Sigmoid colon (tissue), 7 donors: ENCODE results near the gene DCTN1. TPM values are rescaled to one million over a fixed set of nuclear protein-coding genes. Genes with fewer than 3 reads are reported as not detected.

Experiments
- DNase-seq: peaks from one replicate; pipeline ENCODE4 v3.0.0-alpha.2; 2019
- H3K27ac ChIP-seq, 4 donors: fragments of 200-600 bp; sonication (generic); one replicate each; pipeline ENCODE4 v1.5.1; 2016 to 2019; ENCODE audit warnings: mild to moderate bottlenecking in 1 of 4
- H3K27me3 ChIP-seq, 3 donors: fragments of 200-600 bp; sonication (generic); one replicate each; pipeline ENCODE4 v1.5.1; 2019; ENCODE audit warnings: mild to moderate bottlenecking in 1 of 3
- H3K36me3 ChIP-seq, 4 donors: fragments of 200-600 bp; sonication (generic); one replicate each; pipeline ENCODE4 v1.5.1; 2016 to 2019
- H3K4me1 ChIP-seq, 4 donors: fragments of 200-600 bp; sonication (generic); one replicate each; pipeline ENCODE4 v1.5.1; 2017 to 2019
- H3K4me3 ChIP-seq, 4 donors: fragments of 200-600 bp; sonication (generic); one replicate each; pipeline ENCODE4 v1.5.1; 2017 to 2019; ENCODE audit warnings: mild to moderate bottlenecking in 2 of 4, moderate library complexity in 1 of 4
- H3K9me3 ChIP-seq, 4 donors: fragments of 200-600 bp in 3 of 4; sonication (generic) in 3 of 4; one replicate each; pipeline versions ENCODE4 v1.5.1 to v1.6.1; 2013 to 2019
- CTCF ChIP-seq, 4 experiments: fragments of 450-650 bp in 3 of 4; fragments of 200-600 bp in 1 of 4; IDR thresholded peaks; one replicate each; pipeline ENCODE4 v1.5.1; 2016 to 2019; ENCODE audit warnings: antibody characterized with exemption in 4 of 4, mild to moderate bottlenecking in 3 of 4, moderate library complexity in 2 of 4
- EP300 ChIP-seq, 4 donors: sonication (generic); formaldehyde crosslinking; IDR thresholded peaks; one replicate each; pipeline ENCODE4 v1.6.1; 2017; ENCODE audit warnings: antibody characterized with exemption in 4 of 4
- POLR2A ChIP-seq, 2 donors: fragments of 450-650 bp; IDR thresholded peaks; one replicate each; pipeline ENCODE4 v1.6.1; 2016; ENCODE audit warnings: antibody characterized with exemption in 2 of 2, mild to moderate bottlenecking in 2 of 2, moderate library complexity in 2 of 2
- POLR2AphosphoS5 ChIP-seq, 4 donors: sonication (generic); formaldehyde crosslinking; IDR thresholded peaks; one replicate each; pipeline ENCODE4 v1.6.1; 2017; ENCODE audit warnings: antibody characterized with exemption in 4 of 4
- WGBS, 2 donors: extraction: QIAGEN DNeasy Blood & Tissue Kit; methylation state at CpG; one replicate each; pipeline ENCODE4 v1.1.7; 2013; 5-methylcytosine and 5-hydroxymethylcytosine counted together
- intact Hi-C: fragments of 100-400 bp; cut with DNase I; formaldehyde crosslinking; loops from one replicate; pipeline ENCODE4 v1.15.1; 2023
- polyA plus RNA-seq, 3 donors: library from polyadenylated mRNA; stranded (reverse); fragments of 200-250 nt; gene quantifications; one replicate each; pipeline ENCODE4 v1.2.3, GENCODE V29; 2013
- total RNA-seq, 4 donors: library from RNA; depleted of rRNA; stranded (reverse); fragments of >200 nt; gene quantifications; one replicate each; pipeline ENCODE4 v1.1.0, GENCODE V29; 2016
- donor health status: healthy with polysubstance abuse.
- donor health status: Bipolar disorder and iron deficiency.
- donor health status: healthy.

DCTN1 gene
- total and polyA plus RNA-seq, 7 donors: 67.3 to 137 (median 99.2) TPM

GRCh38 chr2:74417763-74418162 is 37.7 kb upstream of the DCTN1 start:
- Histone ChIP-seq H3K4me1 (peaks cover 0 to 38% (median 29%) of the 10 kb centered on the region in 4 donors), H3K36me3 (no peaks in the 10 kb centered on the region), H3K9me3 (no peaks in the 10 kb centered on the region), H3K27me3 (no peaks in the 10 kb centered on the region), H3K4me3 (no peak overlapping the region), H3K27ac (no peak overlapping the region)
- no peak for TF ChIP-seq POLR2AphosphoS5 (IDR thresholded peaks at IDR 0.05)
- TF ChIP-seq EP300 (IDR thresholded peaks at IDR 0.05): no peak
- no peak for TF ChIP-seq CTCF (IDR thresholded peaks at IDR 0.05)
- no peak for TF ChIP-seq POLR2A (IDR thresholded peaks at IDR 0.05)
- DNase-seq: no peak
- intact Hi-C loops: no loop called here
- 89 to 92% methylated on average over 6 of the region's 6 CpGs for WGBS, 2 donors

GRCh38 chr2:74417197-74417596 is 37.1 kb upstream of the DCTN1 start:
- Histone ChIP-seq H3K36me3 (no peaks in the 10 kb centered on the region), H3K4me3 (no peak overlapping the region), H3K27me3 (no peaks in the 10 kb centered on the region), H3K27ac (no peak overlapping the region), H3K4me1 (peaks cover 0 to 34% (median 27%) of the 10 kb centered on the region in 4 donors), H3K9me3 (no peaks in the 10 kb centered on the region)
- TF ChIP-seq POLR2A (IDR thresholded peaks at IDR 0.05) (no peak), EP300 (IDR thresholded peaks at IDR 0.05) (no peak), POLR2AphosphoS5 (IDR thresholded peaks at IDR 0.05) (no peak), CTCF (IDR thresholded peaks at IDR 0.05) (no peak)
- 82% methylated on average over 3 of the region's 3 CpGs for WGBS, 2 donors
- no peak for DNase-seq
- intact Hi-C loops: no loop called here

GRCh38 chr2:74416778-74417177 is 36.7 kb upstream of the DCTN1 start:
- no peak overlapping the region for H3K4me3 ChIP-seq
- no peak for TF ChIP-seq EP300 (IDR thresholded peaks at IDR 0.05)
- TF ChIP-seq POLR2A (IDR thresholded peaks at IDR 0.05): no peak
- no peak for TF ChIP-seq POLR2AphosphoS5 (IDR thresholded peaks at IDR 0.05)
- TF ChIP-seq CTCF (IDR thresholded peaks at IDR 0.05): no peak
- DNase-seq: no peak
- peaks cover 0 to 30% (median 23%) of the 10 kb centered on the region in 4 donors for H3K4me1 ChIP-seq
- H3K9me3 ChIP-seq: no peaks in the 10 kb centered on the region
- intact Hi-C loops: no loop called here
- H3K36me3 ChIP-seq: no peaks in the 10 kb centered on the region
- no peak overlapping the region for H3K27ac ChIP-seq
- 62 to 67% methylated on average over 3 of the region's 3 CpGs for WGBS, 2 donors
- H3K27me3 ChIP-seq: no peaks in the 10 kb centered on the region

- Histone ChIP-seq H3K9me3 (no peaks in the 10 kb centered on the region), H3K27me3 (no peaks in the 10 kb centered on the region), H3K4me3 (peak overlapping the region; percentile 44 to 72 (median 58)), H3K4me1 (peaks cover 0 to 25% (median 21%) of the 10 kb centered on the region in 4 donors), H3K36me3 (no peaks in the 10 kb centered on the region), H3K27ac (peak overlapping the region in 3 of 4 donors; percentile 43 to 73 (median 65))
- no peak for TF ChIP-seq CTCF (IDR thresholded peaks at IDR 0.05)
- TF ChIP-seq POLR2A (IDR thresholded peaks at IDR 0.05): no peak
- no peak for TF ChIP-seq EP300 (IDR thresholded peaks at IDR 0.05)
- 66 to 73% methylated on average over 35 of the region's 35 CpGs for WGBS, 2 donors
- intact Hi-C loops: no loop called here
- no peak for DNase-seq
Measured at GRCh38 chr2:74415762-74416395, 35.8 kb upstream of the DCTN1 start.
